GM19463 (cell line): ENCODE results near the gene SLC35G1.

Experiments
- ATAC-seq: cut with Tn5 transposase; IDR thresholded peaks from one replicate; pipeline ENCODE4 v1.9.1; 2021; ENCODE audit warnings: mild to moderate bottlenecking, moderate library complexity; ENCODE audit not compliant: unreplicated experiment

Gene SLC35G1

GRCh38 chr10:93893646-93894515 lies at the start of gene SLC35G1:
Gene SLC35G1 (plus strand): TSS chr10:93893978. CDS start chr10:93894034, 56 bp downstream.
- peak; percentile 93 for ATAC-seq

DNA sequence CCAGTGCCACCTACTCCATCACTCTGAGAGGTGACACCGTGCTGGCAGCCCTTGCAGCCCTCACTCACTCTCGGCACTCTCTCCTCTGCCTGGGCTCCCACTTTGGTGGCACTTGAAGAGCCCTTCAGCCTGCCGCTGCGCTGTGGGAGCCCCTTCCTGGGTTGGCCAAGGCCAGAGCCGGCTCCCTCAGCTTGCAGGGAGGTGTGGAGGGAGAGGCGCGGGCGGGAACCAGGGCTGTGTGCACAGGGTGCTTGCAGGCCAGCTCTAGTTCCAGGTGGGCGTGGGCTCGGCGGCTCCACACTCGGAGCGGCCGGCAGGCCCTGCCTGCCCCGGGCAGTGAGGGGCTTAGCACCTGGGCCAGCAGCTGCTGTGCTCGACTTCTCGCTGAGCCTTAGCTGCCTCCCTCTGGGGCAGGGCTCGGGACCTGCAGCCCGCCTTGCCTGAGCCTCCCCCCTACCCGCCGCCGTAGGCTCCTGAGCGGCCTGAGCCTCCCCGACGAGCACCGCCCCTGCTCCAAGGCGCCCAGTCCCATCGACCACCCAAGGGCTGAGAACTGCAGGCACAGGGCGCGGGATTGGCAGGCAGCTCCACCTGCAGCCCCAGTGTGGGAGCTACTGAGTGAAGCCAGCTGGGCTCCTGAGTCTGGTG lies 48.7 kb upstream of the SLC35G1 start:
- no peak for ATAC-seq

- no peak for ATAC-seq
These were observed 44.2 kb upstream of the SLC35G1 start for GRCh38 chr10:93849593-93849992.

GRCh38 chr10:93850031-93851015 lies 43.5 kb upstream of the SLC35G1 start:
- no peak for ATAC-seq

DNA sequence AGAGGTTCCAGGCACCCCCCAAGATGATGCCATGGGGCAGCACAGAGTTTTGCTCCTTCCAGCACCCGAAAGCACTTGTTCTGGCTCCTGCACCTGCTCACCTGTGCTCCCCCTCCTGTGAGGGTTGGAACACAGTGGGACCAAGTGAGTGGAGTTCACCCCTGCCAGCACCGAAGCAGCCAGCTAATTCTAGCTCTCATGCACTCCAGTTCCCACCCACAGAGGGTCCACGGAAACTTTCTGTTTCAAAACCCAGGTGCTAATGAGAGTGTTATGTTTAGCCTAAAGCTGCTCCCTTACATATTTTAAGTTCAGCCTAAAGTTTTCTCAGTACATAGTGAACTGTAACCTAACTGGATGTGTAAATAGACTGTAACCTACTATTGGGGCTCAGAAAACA lies 42.6 kb upstream of the SLC35G1 start:
- no peak for ATAC-seq

- no peak for ATAC-seq
These were observed 41.2 kb upstream of the SLC35G1 start for GRCh38 chr10:93852476-93853095.

- ATAC-seq = no peak
These were observed 38.8 kb upstream of the SLC35G1 start for GRCh38 chr10:93854975-93855374.

GRCh38 chr10:93856349-93857145 lies 37.2 kb upstream of the SLC35G1 start:
- no peak for ATAC-seq

GRCh38 chr10:93859049-93859655 lies 34.6 kb upstream of the SLC35G1 start:
- ATAC-seq = no peak

- no peak for ATAC-seq
These were observed 32.0 kb upstream of the SLC35G1 start for GRCh38 chr10:93861825-93862224.

- no peak for ATAC-seq
These were observed 27.9 kb upstream of the SLC35G1 start for GRCh38 chr10:93865794-93866425.

DNA sequence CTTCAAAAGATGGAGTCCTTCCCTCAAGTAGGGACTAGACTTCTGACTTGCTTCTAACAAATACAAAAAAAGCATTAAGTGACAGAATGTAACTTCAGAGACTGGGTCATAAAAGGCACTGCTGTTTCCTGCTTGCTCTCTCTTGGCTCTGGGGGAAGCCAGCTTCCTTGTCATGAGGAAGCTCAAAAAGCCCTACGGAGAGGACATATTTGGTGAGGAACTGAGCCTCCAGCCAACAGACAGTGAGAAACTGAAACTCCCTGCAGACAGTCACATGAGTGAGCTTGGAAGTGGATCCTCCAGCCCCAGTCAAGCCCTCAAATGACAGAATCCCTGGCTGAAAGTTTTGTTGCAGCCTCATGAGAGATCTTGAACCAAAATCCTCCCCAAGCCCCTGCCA lies 26.3 kb upstream of the SLC35G1 start:
- ATAC-seq = no peak

- ATAC-seq = no peak
These were observed 22.0 kb upstream of the SLC35G1 start for GRCh38 chr10:93871671-93872204.

GRCh38 chr10:93872375-93873158 lies 21.2 kb upstream of the SLC35G1 start:
- no peak for ATAC-seq

GRCh38 chr10:93873420-93874115 lies 20.2 kb upstream of the SLC35G1 start:
- no peak for ATAC-seq

DNA sequence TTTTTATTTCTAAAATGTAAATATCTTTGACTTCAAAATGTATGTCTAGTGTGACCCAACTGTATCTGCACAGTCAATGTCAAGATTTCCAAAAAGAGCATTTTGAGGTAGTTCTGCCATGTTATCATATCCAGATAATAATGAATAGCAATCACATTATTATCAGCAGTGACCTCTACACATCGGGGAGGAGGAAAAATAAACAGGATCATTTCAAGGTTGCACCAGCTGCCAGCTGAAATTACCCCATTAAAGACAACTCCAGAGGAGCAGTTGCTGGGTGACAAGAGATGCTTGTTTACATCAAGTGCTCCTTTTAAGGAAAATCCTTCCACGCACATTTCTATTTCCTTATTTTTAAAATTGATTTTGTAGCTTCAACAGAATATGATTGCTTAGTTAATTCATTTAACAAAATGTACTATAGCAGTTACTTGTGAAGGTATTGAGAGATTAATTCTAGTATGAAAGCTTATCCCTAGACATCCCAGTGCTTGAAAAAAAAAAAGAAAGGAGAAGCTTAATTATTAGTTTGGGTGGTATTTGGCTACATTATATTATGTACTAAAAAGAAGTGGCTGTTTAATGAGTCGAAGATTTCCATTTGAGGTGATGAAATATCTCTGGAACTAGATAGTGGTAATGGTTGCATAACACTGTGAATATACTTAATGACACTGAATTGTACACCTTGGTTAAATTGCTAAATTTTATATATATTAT lies 19.3 kb upstream of the SLC35G1 start:
- no peak for ATAC-seq

GRCh38 chr10:93875032-93875358 lies 18.8 kb upstream of the SLC35G1 start:
- ATAC-seq = no peak
